Liver (tissue), 9 donors: ENCODE results near the gene RAB18. TPM values are rescaled to one million over a fixed set of nuclear protein-coding genes. Genes with fewer than 3 reads are reported as not detected.

Experiments
- DNase-seq: peaks from one replicate; pipeline ENCODE4 v3.0.0-alpha.2; 2017; ENCODE audit warnings: low spot score
- H3K27ac ChIP-seq, 2 donors: one replicate each; pipeline ENCODE4 v1.7.0; 2013; ENCODE audit warnings: inconsistent platforms in 2 of 2, low read length in 2 of 2, control low read depth in 1 of 2, low read depth in 1 of 2, mild to moderate bottlenecking in 1 of 2
- H3K27me3 ChIP-seq, 4 donors: one replicate each; pipeline versions ENCODE4 v1.6.1 to v1.7.0; 2013; ENCODE audit warnings: low read length in 3 of 4, inconsistent platforms in 1 of 4, mild to moderate bottlenecking in 1 of 4, moderate library complexity in 1 of 4; ENCODE audit not compliant: control insufficient read depth in 4 of 4, insufficient read depth in 4 of 4
- H3K36me3 ChIP-seq, 4 donors: one replicate each; pipeline versions ENCODE4 v1.6.1 to v1.7.0; 2013; ENCODE audit warnings: low read length in 3 of 4, mild to moderate bottlenecking in 3 of 4, low read depth in 1 of 4, moderate library complexity in 1 of 4; ENCODE audit not compliant: control insufficient read depth in 4 of 4, insufficient read depth in 3 of 4
- H3K4me1 ChIP-seq, 4 donors: one replicate each; pipeline versions ENCODE4 v1.6.1 to v1.7.0; 2013; ENCODE audit warnings: low read length in 3 of 4, mild to moderate bottlenecking in 3 of 4, moderate library complexity in 1 of 4; ENCODE audit not compliant: control insufficient read depth in 4 of 4, insufficient read depth in 4 of 4
- H3K4me3 ChIP-seq, 3 donors: one replicate each; pipeline versions ENCODE4 v1.6.1 to v1.7.0; 2013; ENCODE audit warnings: low read length in 3 of 3, control low read depth in 1 of 3, low read depth in 1 of 3, mild to moderate bottlenecking in 1 of 3
- H3K9ac ChIP-seq, 2 donors: one replicate each; pipeline ENCODE4 v1.7.0; 2013; ENCODE audit warnings: low read length in 2 of 2, mild to moderate bottlenecking in 2 of 2, moderate library complexity in 2 of 2, control low read depth in 1 of 2, low read depth in 1 of 2
- H3K9me3 ChIP-seq, 4 donors: one replicate each; pipeline versions ENCODE4 v1.6.1 to v1.7.0; 2013; ENCODE audit warnings: low read length in 3 of 4; ENCODE audit not compliant: control insufficient read depth in 4 of 4
- ATF3 ChIP-seq: IDR thresholded peaks from 2 replicates; pipeline ENCODE4 v1.6.1; 2016; ENCODE audit warnings: antibody characterized with exemption
- FOXA1 ChIP-seq: IDR thresholded peaks from 2 replicates; pipeline ENCODE4 v1.6.1; 2016; ENCODE audit warnings: antibody characterized with exemption
- GABPA ChIP-seq, 2 donors: IDR thresholded peaks in 1 of 2; conservative IDR thresholded peaks in 1 of 2; 2 replicates each; pipeline ENCODE4 v1.6.1; 2016; ENCODE audit warnings: antibody characterized with exemption in 2 of 2, mild to moderate bottlenecking in 1 of 2, moderate library complexity in 1 of 2
- HNF4A ChIP-seq, 2 donors: conservative IDR thresholded peaks; 2 replicates each; pipeline ENCODE4 v1.6.1; 2016; ENCODE audit warnings: antibody characterized with exemption in 2 of 2, mild to moderate bottlenecking in 2 of 2
- HNF4G ChIP-seq: IDR thresholded peaks from 2 replicates; pipeline ENCODE4 v1.6.1; 2016; ENCODE audit warnings: antibody characterized with exemption
- JUND ChIP-seq, 2 donors: IDR thresholded peaks; 2 replicates each; pipeline ENCODE4 v1.6.1; 2016; ENCODE audit warnings: antibody characterized with exemption in 2 of 2
- MAX ChIP-seq: IDR thresholded peaks from 2 replicates; pipeline ENCODE4 v1.6.1; 2016; ENCODE audit warnings: antibody characterized with exemption
- NR2F2 ChIP-seq: IDR thresholded peaks from 2 replicates; pipeline ENCODE4 v1.6.1; 2016; ENCODE audit warnings: antibody characterized with exemption
- REST ChIP-seq: IDR thresholded peaks from 2 replicates; pipeline ENCODE4 v1.6.1; 2016; ENCODE audit warnings: antibody characterized with exemption, mild to moderate bottlenecking
- RXRA ChIP-seq, 2 donors: IDR thresholded peaks; 2 replicates each; pipeline ENCODE4 v1.6.1; 2017 to 2018; ENCODE audit warnings: antibody characterized with exemption in 2 of 2, mild to moderate bottlenecking in 1 of 2
- SP1 ChIP-seq: IDR thresholded peaks from 2 replicates; pipeline ENCODE4 v1.6.1; 2018; ENCODE audit warnings: antibody characterized with exemption, mild to moderate bottlenecking
- TAF1 ChIP-seq: conservative IDR thresholded peaks from 2 replicates; pipeline ENCODE4 v1.6.1; 2016; ENCODE audit warnings: antibody characterized with exemption, mild to moderate bottlenecking
- ZBTB33 ChIP-seq: IDR thresholded peaks from 2 replicates; pipeline ENCODE4 v1.6.1; 2016; ENCODE audit warnings: antibody characterized with exemption
- WGBS: extraction: QIAGEN DNeasy Blood & Tissue Kit; methylation state at CpG from one replicate; pipeline ENCODE4 v1.1.7; 2013; 5-methylcytosine and 5-hydroxymethylcytosine counted together
- polyA plus RNA-seq, 2 donors: library from polyadenylated mRNA; stranded (reverse) in 1 of 2; unstranded in 1 of 2; fragments of 200-250 nt in 1 of 2; fragments of >200 nt in 1 of 2; fragmentation: Nextera tagmentation in 1 of 2; extraction: Ambion mirVana in 1 of 2; gene quantifications; one replicate each; pipeline versions ENCODE4 v1.2.1 to v1.2.3, GENCODE V29; 2013 to 2015
- total RNA-seq, 2 donors: library from RNA; depleted of rRNA; stranded (reverse); fragments of >200 nt; gene quantifications; one replicate each; pipeline ENCODE4 v1.2.3, GENCODE V29; 2014
- TF ChIP-seq, protein P1 (sequence below): fragments of 150-350 bp; IDR thresholded peaks from 2 replicates; pipeline ENCODE4 v1.5.1; 2017; ENCODE audit warnings: improper control_type of control experiment, low read depth, low read length; ENCODE audit not compliant: missing input control
- donor health status: healthy.
- donor health status: healthy.
- donor health status: healthy.
- donor health status: healthy.
- donor health status: healthy.

Gene RAB18
- total and polyA plus RNA-seq, 4 donors, result 19.8 to 57.8 (median 25.2) TPM

GRCh38 chr10:27482984-27483956, 20.8 kb upstream of the RAB18 start:
- TF ChIP-seq REST (no peak), HNF4A (conservative IDR thresholded peaks at IDR 0.05) (no peak), RXRA (IDR thresholded peaks at IDR 0.05) (no peak), MAX (no peak), HNF4G (no peak), JUND (IDR thresholded peaks at IDR 0.05) (no peak), NR2F2 (no peak)

DNA sequence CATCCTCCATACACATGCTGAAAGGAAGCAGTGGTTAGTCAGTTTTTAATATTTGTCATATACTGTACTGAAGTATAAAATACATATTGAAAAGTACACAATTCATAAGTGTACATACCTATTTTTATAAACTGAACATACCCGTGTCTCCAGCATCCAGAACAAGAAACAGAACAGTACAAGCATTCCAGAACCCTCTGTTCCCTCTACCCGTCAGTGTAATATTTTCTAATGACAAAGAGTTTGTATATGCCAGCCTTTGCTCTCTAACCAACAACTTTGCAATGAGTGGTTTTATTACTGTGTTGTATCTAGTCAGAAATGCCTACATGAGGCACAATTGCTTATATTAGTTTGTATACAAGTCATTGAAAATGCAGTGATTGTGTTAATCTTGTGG, 18.7 kb upstream of the RAB18 start:
- Histone ChIP-seq H3K9me3 (no peaks in the 10 kb centered on the region), H3K36me3 (no peaks in the 10 kb centered on the region), H3K27me3 (no peaks in the 10 kb centered on the region), H3K27ac (no peak overlapping the region), H3K9ac (no peak overlapping the region), H3K4me3 (no peak overlapping the region), H3K4me1 (no peaks in the 10 kb centered on the region)
- TF ChIP-seq MAX (no peak), ZBTB33 (no peak), FOXA1 (no peak), ATF3 (no peak), RXRA (IDR thresholded peaks at IDR 0.05) (no peak), SP1 (no peak), GABPA (IDR thresholded peaks at IDR 0.05 in 1 of 2, conservative IDR thresholded peaks at IDR 0.05 in 1 of 2) (no peak), REST (no peak), TAF1 (no peak), HNF4G (no peak), NR2F2 (no peak)
- TF ChIP-seq, protein P1, sequence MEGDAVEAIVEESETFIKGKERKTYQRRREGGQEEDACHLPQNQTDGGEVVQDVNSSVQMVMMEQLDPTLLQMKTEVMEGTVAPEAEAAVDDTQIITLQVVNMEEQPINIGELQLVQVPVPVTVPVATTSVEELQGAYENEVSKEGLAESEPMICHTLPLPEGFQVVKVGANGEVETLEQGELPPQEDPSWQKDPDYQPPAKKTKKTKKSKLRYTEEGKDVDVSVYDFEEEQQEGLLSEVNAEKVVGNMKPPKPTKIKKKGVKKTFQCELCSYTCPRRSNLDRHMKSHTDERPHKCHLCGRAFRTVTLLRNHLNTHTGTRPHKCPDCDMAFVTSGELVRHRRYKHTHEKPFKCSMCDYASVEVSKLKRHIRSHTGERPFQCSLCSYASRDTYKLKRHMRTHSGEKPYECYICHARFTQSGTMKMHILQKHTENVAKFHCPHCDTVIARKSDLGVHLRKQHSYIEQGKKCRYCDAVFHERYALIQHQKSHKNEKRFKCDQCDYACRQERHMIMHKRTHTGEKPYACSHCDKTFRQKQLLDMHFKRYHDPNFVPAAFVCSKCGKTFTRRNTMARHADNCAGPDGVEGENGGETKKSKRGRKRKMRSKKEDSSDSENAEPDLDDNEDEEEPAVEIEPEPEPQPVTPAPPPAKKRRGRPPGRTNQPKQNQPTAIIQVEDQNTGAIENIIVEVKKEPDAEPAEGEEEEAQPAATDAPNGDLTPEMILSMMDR, result no peak
- no peak for DNase-seq
- 59% methylated on average over 2 of the region's 2 CpGs for WGBS

More at GRCh38 chr10:27482984-27483956, 20.8 kb upstream of the RAB18 start:
- no peaks in the 10 kb centered on the region for H3K36me3 ChIP-seq
- no peaks in the 10 kb centered on the region for H3K27me3 ChIP-seq
- H3K9me3 ChIP-seq, result peaks cover 0 to 4% (median 0%) of the 10 kb centered on the region in 4 donors
- no peak overlapping the region for H3K27ac ChIP-seq
- 48% methylated on average over 10 of the region's 10 CpGs for WGBS
- no peak overlapping the region for H3K9ac ChIP-seq
- DNase-seq, result no peak
- H3K4me1 ChIP-seq, result no peaks in the 10 kb centered on the region
- no peak overlapping the region for H3K4me3 ChIP-seq
